NT2/D1 (cell line): Measurements from ENCODE around the gene ATOH7.

Experiments used
- YY1 ChIP-seq: IDR thresholded peaks from 2 replicates; pipeline ENCODE4 v1.6.1; 2011; ENCODE audit not compliant: insufficient read length, insufficient read depth
- ZNF274 ChIP-seq: IDR thresholded peaks from 2 replicates; pipeline ENCODE4 v1.6.1; 2011; ENCODE audit warnings: mild to moderate bottlenecking, low read depth, low read length

GRCh38 chr10:68233046-68233445, 1.1 kb upstream of the ATOH7 start:
- TF ChIP-seq ZNF274 (no peak), YY1 (no peak)
